ENCODE results near the gene KIF3B.

- TF ChIP-seq CTCF (IDR thresholded peaks at IDR 0.05) (no peak), EZH2 (IDR thresholded peaks at IDR 0.05; ENCODE audit: borderline replicate concordance, insufficient read depth, low read depth, low read length, poor library complexity, severe bottlenecking) (no peak)
Measured at GRCh38 chr20:32382102-32382950, 104.9 kb downstream of the KIF3B start.

All from B cell (primary cell).